Pancreas (tissue), 10 donors: ENCODE results near the gene APBA1. TPM values are rescaled to one million over a fixed set of nuclear protein-coding genes. Genes with fewer than 3 reads are reported as not detected.

ENCODE experiments used
- ATAC-seq, 4 donors: fragments of 200-7000 bp; cut with Tn5 transposase; one replicate each; pipeline versions ENCODE4 v1.8.0 to v1.9.1; 2020; ENCODE audit warnings: mild to moderate bottlenecking in 4 of 4, moderate library complexity in 4 of 4
- DNase-seq, 6 donors: peaks; one replicate each; pipeline ENCODE4 v3.0.0-alpha.2; 2020
- FAIRE-seq: peaks from 2 replicates; lab custom pipeline; 2012; peaks lifted over from hg19 to GRCh38; lab: Jason Lieb, UNC
- H3K27ac ChIP-seq, 4 donors: fragments of 200-600 bp; sonication (generic); 1 replicate in 3 of 4; 2 replicates in 1 of 4; pipeline versions ENCODE4 v1.5.0 to v1.8.0; 2020
- H3K27me3 ChIP-seq, 4 donors: fragments of 200-600 bp; one replicate each; pipeline ENCODE4 v1.8.0; 2021
- H3K36me3 ChIP-seq, 3 donors: fragments of 200-600 bp; sonication (generic) in 1 of 3; one replicate each; pipeline versions ENCODE4 v1.5.0 to v1.8.0; 2020 to 2021
- H3K4me1 ChIP-seq, 3 donors: fragments of 200-600 bp; one replicate each; pipeline ENCODE4 v1.8.0; 2021
- H3K4me3 ChIP-seq, 4 donors: fragments of 200-600 bp; sonication (generic) in 2 of 4; one replicate each; pipeline versions ENCODE4 v1.5.0 to v1.8.0; 2020 to 2021
- H3K9me3 ChIP-seq, 4 donors: fragments of 200-600 bp; one replicate each; pipeline ENCODE4 v1.8.0; 2021
- WGBS, 2 donors: extraction: QIAGEN DNeasy Blood & Tissue Kit; methylation state at CpG; one replicate each; pipeline ENCODE4 v1.1.7; 2013; 5-methylcytosine and 5-hydroxymethylcytosine counted together
- intact Hi-C, 3 donors: fragments of 100-400 bp; cut with DNase I; formaldehyde crosslinking; loops; one replicate each; pipeline versions ENCODE4 v1.11.1 to v1.14.2; 2022
- polyA plus RNA-seq, 2 donors: library from polyadenylated mRNA; stranded (reverse); fragments of 200-250 nt; gene quantifications; one replicate each; pipeline ENCODE4 v1.2.3, GENCODE V29; 2013
- total RNA-seq, 6 donors: library from RNA; stranded (reverse); fragmentation: NEBNext Ultra II Directional in 4 of 6; extraction: Animal tissue kit (Norgen Biotek cat#: 25700) in 4 of 6; gene quantifications; one replicate each; pipeline versions ENCODE4 v1.2.1 to v1.2.4, GENCODE V29; 2021 to 2023
- TF ChIP-seq, protein P1 (sequence below), 4 donors: fragments of 200-600 bp; sonication (generic) in 3 of 4; IDR thresholded peaks; one replicate each; pipeline versions ENCODE4 v1.5.0 to v1.8.0; 2021; ENCODE audit warnings: antibody characterized with exemption in 4 of 4
- donor health status: healthy with polysubstance abuse.
- donor health status: DM: no; HTN: no; CAD: no; lungs with moderate emphysema.
- donor health status: DM: no; HTN: no; CAD: no.
- donor health status: control.
- donor health status: control.
- donor health status: Bipolar disorder and iron deficiency.
- donor health status: DM: yes; HTN: yes; CAD: no.
- donor health status: DM: no; HTN: no; CAD: no.
- donor health status: DM: no; HTN: no; CAD: no.
- donor health status: DM: yes; HTN: yes; CAD: no.

Gene APBA1
- total and polyA plus RNA-seq, 8 donors, result 0.68 to 3.2 (median 2.2) TPM

DNA sequence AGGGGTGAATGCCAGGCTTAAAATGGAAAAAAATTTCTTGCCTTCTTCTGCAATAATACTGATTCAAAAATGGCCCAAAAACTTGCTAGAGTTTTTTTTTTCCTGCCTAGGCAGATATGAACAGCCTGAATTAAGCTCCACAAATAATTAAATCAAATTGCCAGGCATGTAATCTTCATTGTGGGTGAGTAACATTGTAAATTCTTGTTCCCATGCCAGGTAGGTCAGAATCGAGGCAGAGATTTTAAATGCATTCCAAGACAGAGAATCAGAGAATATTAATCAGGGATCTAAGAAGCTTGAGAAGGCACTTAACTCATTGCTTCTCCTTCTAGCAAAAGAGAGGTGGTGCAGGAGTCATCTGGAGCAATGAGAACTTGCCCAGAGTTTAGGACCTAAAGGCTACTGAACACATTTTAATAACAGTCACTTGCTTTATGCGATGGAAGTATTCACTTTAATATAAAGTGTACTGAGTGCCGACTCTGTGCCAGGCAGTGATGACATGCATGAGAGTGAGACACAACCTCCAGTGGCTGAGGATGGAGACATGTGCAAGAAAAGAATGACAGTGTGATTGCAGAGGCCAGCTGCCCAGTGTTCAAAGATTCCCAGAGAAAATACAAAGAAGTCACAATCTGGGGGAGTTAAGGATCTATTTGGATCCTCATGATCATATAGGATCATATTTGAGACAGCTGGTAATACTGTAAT lies 102.3 kb downstream of the APBA1 start:
- Histone ChIP-seq H3K27ac (no peak overlapping the region), H3K9me3 (no peaks in the 10 kb centered on the region), H3K4me1 (no peaks in the 10 kb centered on the region), H3K27me3 (no peaks in the 10 kb centered on the region), H3K36me3 (no peaks in the 10 kb centered on the region), H3K4me3 (no peak overlapping the region)
- TF ChIP-seq, protein P1, sequence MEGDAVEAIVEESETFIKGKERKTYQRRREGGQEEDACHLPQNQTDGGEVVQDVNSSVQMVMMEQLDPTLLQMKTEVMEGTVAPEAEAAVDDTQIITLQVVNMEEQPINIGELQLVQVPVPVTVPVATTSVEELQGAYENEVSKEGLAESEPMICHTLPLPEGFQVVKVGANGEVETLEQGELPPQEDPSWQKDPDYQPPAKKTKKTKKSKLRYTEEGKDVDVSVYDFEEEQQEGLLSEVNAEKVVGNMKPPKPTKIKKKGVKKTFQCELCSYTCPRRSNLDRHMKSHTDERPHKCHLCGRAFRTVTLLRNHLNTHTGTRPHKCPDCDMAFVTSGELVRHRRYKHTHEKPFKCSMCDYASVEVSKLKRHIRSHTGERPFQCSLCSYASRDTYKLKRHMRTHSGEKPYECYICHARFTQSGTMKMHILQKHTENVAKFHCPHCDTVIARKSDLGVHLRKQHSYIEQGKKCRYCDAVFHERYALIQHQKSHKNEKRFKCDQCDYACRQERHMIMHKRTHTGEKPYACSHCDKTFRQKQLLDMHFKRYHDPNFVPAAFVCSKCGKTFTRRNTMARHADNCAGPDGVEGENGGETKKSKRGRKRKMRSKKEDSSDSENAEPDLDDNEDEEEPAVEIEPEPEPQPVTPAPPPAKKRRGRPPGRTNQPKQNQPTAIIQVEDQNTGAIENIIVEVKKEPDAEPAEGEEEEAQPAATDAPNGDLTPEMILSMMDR (IDR thresholded peaks at IDR 0.05), result no peak
- no peak for FAIRE-seq
- 42 to 50% methylated on average over 3 of the region's 3 CpGs for WGBS, 2 donors
- no peak for DNase-seq
- intact Hi-C loops, result no loop called here
- peak in 1 of 4 donors; percentile 32 for ATAC-seq

DNA sequence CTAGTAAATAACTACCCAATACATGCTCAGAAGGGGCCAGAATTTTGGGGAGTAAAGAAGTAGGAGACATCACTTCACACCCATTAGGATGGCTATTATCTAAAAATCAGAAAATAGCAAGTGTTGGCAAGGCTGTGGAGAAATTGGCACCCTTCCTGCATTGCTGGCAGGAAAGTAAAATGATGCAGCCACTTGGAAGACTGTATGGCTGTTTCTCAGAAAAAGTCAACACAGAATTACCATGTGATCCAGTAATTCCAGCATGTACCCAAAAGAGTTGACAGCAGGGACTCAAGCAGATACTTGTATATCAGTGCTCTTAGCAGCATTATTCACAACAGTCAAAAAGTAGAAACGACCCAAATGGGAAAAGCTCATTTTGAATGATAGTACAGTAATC lies 107.6 kb downstream of the APBA1 start:
- FAIRE-seq, result no peak
- no peaks in the 10 kb centered on the region for H3K36me3 ChIP-seq
- ATAC-seq, result no peak
- H3K4me1 ChIP-seq, result no peaks in the 10 kb centered on the region
- H3K27me3 ChIP-seq, result no peaks in the 10 kb centered on the region
- no peak for DNase-seq
- 67 to 81% methylated on average over 1 of the region's 1 CpG for WGBS, 2 donors
- no peak overlapping the region for H3K4me3 ChIP-seq
- no peaks in the 10 kb centered on the region for H3K9me3 ChIP-seq
- H3K27ac ChIP-seq, result no peak overlapping the region
- TF ChIP-seq, protein P1 (IDR thresholded peaks at IDR 0.05), result no peak
- intact Hi-C loops, result no loop called here

DNA sequence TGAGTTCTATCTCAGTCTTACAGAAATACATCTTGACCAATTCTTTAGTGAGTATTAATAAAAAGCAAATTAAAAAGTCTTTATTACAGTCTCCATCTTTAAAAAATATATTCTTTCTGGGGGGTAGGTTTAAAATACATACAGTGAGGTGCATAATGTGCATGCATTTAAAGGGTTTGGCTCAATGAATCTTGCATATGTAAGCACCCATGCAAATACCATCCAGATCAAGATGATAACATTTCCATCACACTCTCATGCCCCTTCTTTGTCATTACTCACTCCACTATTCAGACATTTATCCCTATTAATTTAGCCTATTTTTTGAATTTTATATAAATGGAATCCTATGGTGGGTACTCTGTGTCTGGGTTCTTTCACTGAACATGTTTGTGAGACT lies 113.0 kb downstream of the APBA1 start:
- H3K27me3 ChIP-seq, result no peaks in the 10 kb centered on the region
- no peak for ATAC-seq
- TF ChIP-seq, protein P1 (IDR thresholded peaks at IDR 0.05), result no peak
- no peaks in the 10 kb centered on the region for H3K4me1 ChIP-seq
- H3K4me3 ChIP-seq, result no peak overlapping the region
- H3K27ac ChIP-seq, result no peak overlapping the region
- intact Hi-C loops, result no loop called here
- no peaks in the 10 kb centered on the region for H3K36me3 ChIP-seq
- FAIRE-seq, result no peak
- DNase-seq, result no peak
- H3K9me3 ChIP-seq, result no peaks in the 10 kb centered on the region

DNA sequence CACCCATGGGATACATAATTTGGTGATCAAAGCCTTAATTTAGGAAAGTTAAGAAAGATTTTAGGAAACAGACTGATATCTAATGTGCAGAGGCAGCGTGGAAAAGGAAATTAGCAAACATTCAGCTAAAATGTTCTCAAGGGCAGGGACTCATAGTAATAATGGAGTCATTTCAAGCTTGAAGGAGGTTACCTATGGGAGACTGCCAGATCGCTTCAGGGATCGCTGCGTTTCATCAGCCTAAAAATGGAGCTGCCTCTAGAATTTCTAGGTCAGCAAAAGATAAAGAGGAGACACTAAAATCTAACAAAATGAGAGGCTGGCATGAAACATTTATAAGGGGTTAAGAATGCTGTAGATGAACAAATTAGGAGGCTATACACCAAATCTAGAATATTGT lies 115.5 kb downstream of the APBA1 start:
- 94 to 95% methylated on average over 4 of the region's 4 CpGs for WGBS, 2 donors
- H3K36me3 ChIP-seq, result no peaks in the 10 kb centered on the region
- H3K4me1 ChIP-seq, result no peaks in the 10 kb centered on the region
- H3K27ac ChIP-seq, result no peak overlapping the region
- TF ChIP-seq, protein P1 (IDR thresholded peaks at IDR 0.05), result no peak
- H3K27me3 ChIP-seq, result no peaks in the 10 kb centered on the region
- DNase-seq, result no peak
- FAIRE-seq, result no peak
- no peak for ATAC-seq
- no peaks in the 10 kb centered on the region for H3K9me3 ChIP-seq
- no peak overlapping the region for H3K4me3 ChIP-seq
- intact Hi-C loops, result no loop called here

DNA sequence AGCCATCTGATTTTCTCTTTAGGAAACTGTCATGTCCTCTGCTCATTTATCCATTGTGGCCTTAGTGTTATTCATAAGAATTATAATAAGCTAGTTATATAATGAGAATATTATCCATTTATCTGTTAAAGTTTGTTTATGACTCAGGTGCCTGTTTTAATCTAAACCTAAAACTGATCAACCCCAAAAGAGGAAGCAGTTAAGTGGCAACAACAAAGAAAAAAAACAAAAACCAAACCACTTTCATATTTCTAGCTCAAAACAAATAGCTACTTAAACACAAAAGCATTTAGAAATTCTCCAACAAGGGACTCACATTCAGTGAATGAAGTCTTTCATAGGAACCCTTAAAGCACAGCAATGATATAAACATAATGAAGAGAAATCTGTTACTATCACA lies 116.4 kb downstream of the APBA1 start:
- TF ChIP-seq, protein P1 (IDR thresholded peaks at IDR 0.05), result no peak
- H3K27ac ChIP-seq, result no peak overlapping the region
- no peaks in the 10 kb centered on the region for H3K4me1 ChIP-seq
- DNase-seq (no peak), ATAC-seq (no peak), FAIRE-seq (no peak)
- no peaks in the 10 kb centered on the region for H3K9me3 ChIP-seq
- H3K36me3 ChIP-seq, result no peaks in the 10 kb centered on the region
- H3K4me3 ChIP-seq, result no peak overlapping the region
- H3K27me3 ChIP-seq, result no peaks in the 10 kb centered on the region
- intact Hi-C loops, result no loop called here
